Panc1 (cell line): ENCODE measurements around the gene CHD6. TPM values are rescaled to one million over a fixed set of nuclear protein-coding genes. Genes with fewer than 3 reads are reported as not detected.

Experiments used
- ATAC-seq: fragments of 200-7000 bp; cut with Tn5 transposase; 2 replicates; pipeline ENCODE4 v1.9.1; 2020; ENCODE audit warnings: mild to moderate bottlenecking, moderate library complexity
- BruUV-seq: library from RNA; stranded (reverse); fragments of 400-500 nt; replicated peaks from 2 replicates; lab custom pipeline; 2021; lab: Mats Ljungman, UMichigan
- CTCF ChIA-PET: fragments of 300-600 bp; sonication (Branson Sonifier 250); formaldehyde crosslinking; loops from one replicate; lab custom pipeline; 2022; ENCODE audit warnings: antibody characterized with exemption; lab: Charles Lee
- POLR2A ChIA-PET: fragments of 300-600 bp; sonication (Branson Sonifier 250); formaldehyde crosslinking; loops from one replicate; lab custom pipeline; 2022; ENCODE audit warnings: antibody characterized with exemption; lab: Charles Lee
- DNase-seq: peaks from one replicate; pipeline ENCODE4 v3.0.0-alpha.2; 2010; ENCODE audit warnings: low read depth, low spot score
- H3K27ac ChIP-seq: 2 replicates; pipeline ENCODE4 v1.5.1; 2011; ENCODE audit warnings: mild to moderate bottlenecking, low read length, inconsistent platforms
- H3K27me3 ChIP-seq: fragments of 200-500 bp; sonication (Bioruptor generic); 2 replicates; pipeline ENCODE4 v1.6.0; 2014; ENCODE audit warnings: low read length, inconsistent platforms; ENCODE audit not compliant: control insufficient read depth, insufficient read depth
- H3K36me3 ChIP-seq: fragments of 200-500 bp; sonication (Bioruptor generic); 2 replicates; pipeline ENCODE4 v1.5.1; 2014; ENCODE audit warnings: inconsistent platforms, mild to moderate bottlenecking, low read length, moderate library complexity; ENCODE audit not compliant: control insufficient read depth, insufficient read depth
- H3K4me1 ChIP-seq: 2 replicates; pipeline ENCODE4 v1.5.1; 2011; ENCODE audit warnings: inconsistent platforms, mild to moderate bottlenecking, low read length, moderate library complexity; ENCODE audit not compliant: control insufficient read depth, insufficient read depth
- H3K4me3 ChIP-seq, 2 experiments: 2 replicates each; pipeline ENCODE4 v1.5.1; 2011 to 2012; ENCODE audit warnings: low read depth in 2 of 2, low read length in 2 of 2, mild to moderate bottlenecking in 2 of 2, inconsistent platforms in 1 of 2, moderate library complexity in 1 of 2
- H3K9me3 ChIP-seq: fragments of 200-500 bp; sonication (Bioruptor generic); 2 replicates; pipeline ENCODE4 v1.5.1; 2014; ENCODE audit warnings: low read depth, mild to moderate bottlenecking, inconsistent platforms, low read length, moderate library complexity; ENCODE audit not compliant: control insufficient read depth, insufficient read depth
- CTCF ChIP-seq: fragments of 450-650 bp; IDR thresholded peaks from 2 replicates; pipeline ENCODE4 v1.5.1; 2017; ENCODE audit warnings: mild to moderate bottlenecking
- POLR2AphosphoS5 ChIP-seq: IDR thresholded peaks from 2 replicates; pipeline ENCODE4 v1.6.1; 2012; ENCODE audit warnings: mild to moderate bottlenecking, low read depth, low read length, moderate library complexity
- SIN3A ChIP-seq: IDR thresholded peaks from 2 replicates; pipeline ENCODE4 v1.6.1; 2012; ENCODE audit warnings: low read depth, mild to moderate bottlenecking, low read length, moderate library complexity, borderline replicate concordance; ENCODE audit not compliant: insufficient read depth
- TCF7L2 ChIP-seq: IDR thresholded peaks from 2 replicates; pipeline ENCODE4 v1.6.1; 2011; ENCODE audit warnings: mild to moderate bottlenecking, low read depth, low read length, inconsistent platforms
- in situ Hi-C: cut with HindIII; loops from 2 replicates; pipeline ENCODE4 v1.10.0; 2016; ENCODE audit warnings: low sequenced_read_pairs, low pct_unique_long_range_greater_than_20kb
- intact Hi-C: fragments of 100-400 bp; cut with micrococcal nuclease; formaldehyde crosslinking; loops from one replicate; pipeline ENCODE4 v1.10.0; 2022; ENCODE audit not compliant: unreplicated experiment
- total RNA-seq: library from RNA; stranded (reverse); gene quantifications from one replicate; pipeline ENCODE4 v1.2.1, GENCODE V29; 2021; ENCODE audit not compliant: unreplicated experiment
- TF ChIP-seq, protein P1 (sequence below), 2 experiments: IDR thresholded peaks; 2 replicates each; pipeline ENCODE4 v1.6.1; 2011 to 2012; ENCODE audit warnings: low read depth in 2 of 2, control low read depth in 1 of 2, low read length in 1 of 2, mild to moderate bottlenecking in 1 of 2, moderate library complexity in 1 of 2; ENCODE audit not compliant: insufficient read depth in 1 of 2

The CHD6 gene
- total RNA-seq, 1 experiment from 2014 or later, result 21.3 TPM

DNA sequence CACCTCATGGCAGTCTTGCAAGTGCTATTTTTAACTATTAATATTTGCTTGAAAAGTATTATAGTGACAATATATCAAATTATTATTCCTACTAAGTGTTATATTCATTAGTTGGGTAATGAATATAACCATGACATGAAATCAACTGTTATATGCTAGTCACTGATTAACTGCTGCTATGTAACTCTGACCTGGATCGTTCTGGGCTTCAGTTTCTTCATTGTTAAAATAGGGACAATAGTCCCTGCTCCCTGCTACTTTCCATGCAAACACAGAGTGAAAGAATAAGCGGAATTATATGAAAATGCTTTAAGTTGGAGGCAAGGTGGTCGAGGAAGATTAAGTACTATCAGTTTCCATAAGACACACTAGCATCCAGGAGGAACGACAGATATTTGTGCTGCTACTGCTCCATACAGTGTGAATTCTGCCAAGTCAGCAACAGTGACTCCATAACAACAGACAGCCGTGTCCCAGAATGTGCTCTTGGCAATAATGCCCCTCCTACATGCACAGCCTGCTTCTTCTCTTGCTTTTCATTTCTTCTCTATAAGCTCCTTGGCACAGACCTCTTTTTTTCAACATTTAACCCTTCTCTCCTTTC lies 107.2 kb downstream of the CHD6 start:
- ChIA-PET CTCF (no interaction called here), POLR2A (no interaction called here)
- no peaks in the 10 kb centered on the region for H3K4me1 ChIP-seq
- no peak for DNase-seq
- no peak for ATAC-seq
- in situ Hi-C loops (no loop called here), intact Hi-C loops (no loop called here)
- H3K27me3 ChIP-seq, result no peaks in the 10 kb centered on the region
- TF ChIP-seq TCF7L2 (no peak), CTCF (no peak), SIN3A (no peak), POLR2AphosphoS5 (no peak)
- TF ChIP-seq, protein P1, sequence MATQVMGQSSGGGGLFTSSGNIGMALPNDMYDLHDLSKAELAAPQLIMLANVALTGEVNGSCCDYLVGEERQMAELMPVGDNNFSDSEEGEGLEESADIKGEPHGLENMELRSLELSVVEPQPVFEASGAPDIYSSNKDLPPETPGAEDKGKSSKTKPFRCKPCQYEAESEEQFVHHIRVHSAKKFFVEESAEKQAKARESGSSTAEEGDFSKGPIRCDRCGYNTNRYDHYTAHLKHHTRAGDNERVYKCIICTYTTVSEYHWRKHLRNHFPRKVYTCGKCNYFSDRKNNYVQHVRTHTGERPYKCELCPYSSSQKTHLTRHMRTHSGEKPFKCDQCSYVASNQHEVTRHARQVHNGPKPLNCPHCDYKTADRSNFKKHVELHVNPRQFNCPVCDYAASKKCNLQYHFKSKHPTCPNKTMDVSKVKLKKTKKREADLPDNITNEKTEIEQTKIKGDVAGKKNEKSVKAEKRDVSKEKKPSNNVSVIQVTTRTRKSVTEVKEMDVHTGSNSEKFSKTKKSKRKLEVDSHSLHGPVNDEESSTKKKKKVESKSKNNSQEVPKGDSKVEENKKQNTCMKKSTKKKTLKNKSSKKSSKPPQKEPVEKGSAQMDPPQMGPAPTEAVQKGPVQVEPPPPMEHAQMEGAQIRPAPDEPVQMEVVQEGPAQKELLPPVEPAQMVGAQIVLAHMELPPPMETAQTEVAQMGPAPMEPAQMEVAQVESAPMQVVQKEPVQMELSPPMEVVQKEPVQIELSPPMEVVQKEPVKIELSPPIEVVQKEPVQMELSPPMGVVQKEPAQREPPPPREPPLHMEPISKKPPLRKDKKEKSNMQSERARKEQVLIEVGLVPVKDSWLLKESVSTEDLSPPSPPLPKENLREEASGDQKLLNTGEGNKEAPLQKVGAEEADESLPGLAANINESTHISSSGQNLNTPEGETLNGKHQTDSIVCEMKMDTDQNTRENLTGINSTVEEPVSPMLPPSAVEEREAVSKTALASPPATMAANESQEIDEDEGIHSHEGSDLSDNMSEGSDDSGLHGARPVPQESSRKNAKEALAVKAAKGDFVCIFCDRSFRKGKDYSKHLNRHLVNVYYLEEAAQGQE (IDR thresholded peaks at IDR 0.05; ENCODE audit: insufficient read depth in 1 of 2, low read depth in 2 of 2, low read length in 1 of 2), result no peak
- no peaks in the 10 kb centered on the region for H3K36me3 ChIP-seq
- H3K9me3 ChIP-seq, result no peaks in the 10 kb centered on the region
- H3K4me3 ChIP-seq, result no peak overlapping the region
- BruUV-seq, result no TSS peak
- H3K27ac ChIP-seq, result no peak overlapping the region

- intact Hi-C loops, result no loop called here
These were observed 108.0 kb downstream of the CHD6 start for GRCh38 chr20:41510224-41510623.

More at GRCh38 chr20:41510224-41510623, 108.0 kb downstream of the CHD6 start:
- no peaks in the 10 kb centered on the region for H3K4me1 ChIP-seq
- H3K27ac ChIP-seq, result no peak overlapping the region
- in situ Hi-C loops, result no loop called here
- ATAC-seq (no peak), DNase-seq (no peak)
- BruUV-seq, result no TSS peak
- no peaks in the 10 kb centered on the region for H3K27me3 ChIP-seq
- H3K4me3 ChIP-seq, result no peak overlapping the region
- no peaks in the 10 kb centered on the region for H3K36me3 ChIP-seq
- no peaks in the 10 kb centered on the region for H3K9me3 ChIP-seq
- TF ChIP-seq TCF7L2 (no peak), CTCF (no peak), POLR2AphosphoS5 (no peak)
- TF ChIP-seq, protein P1 (IDR thresholded peaks at IDR 0.05; ENCODE audit: insufficient read depth in 1 of 2, low read depth in 2 of 2, low read length in 1 of 2), result no peak
- CTCF ChIA-PET, result no interaction called here
- POLR2A ChIA-PET, result no interaction called here
